Rectal smooth muscle tissue (tissue), 1 donor: ENCODE measurements around the gene LRRN1.

Experiments
- H3K27ac ChIP-seq: one replicate; pipeline ENCODE4 v1.7.0; 2013; ENCODE audit warnings: low read depth, low read length, inconsistent platforms
- H3K27me3 ChIP-seq: one replicate; pipeline ENCODE4 v1.7.0; 2013; ENCODE audit warnings: low read length; ENCODE audit not compliant: control insufficient read depth, insufficient read depth
- H3K36me3 ChIP-seq: one replicate; pipeline ENCODE4 v1.7.0; 2013; ENCODE audit warnings: low read length; ENCODE audit not compliant: control insufficient read depth, insufficient read depth
- H3K4me1 ChIP-seq: one replicate; pipeline ENCODE4 v1.7.0; 2013; ENCODE audit warnings: low read length; ENCODE audit not compliant: control insufficient read depth, insufficient read depth
- H3K4me3 ChIP-seq: one replicate; pipeline ENCODE4 v1.7.0; 2013; ENCODE audit warnings: low read length
- H3K9ac ChIP-seq: one replicate; pipeline ENCODE4 v1.7.0; 2013; ENCODE audit warnings: low read length

LRRN1 gene

GRCh38 chr3:3783210-3783609 lies 16.0 kb upstream of the LRRN1 start:
- Histone ChIP-seq H3K27me3 (no peaks in the 10 kb centered on the region), H3K36me3 (no peaks in the 10 kb centered on the region), H3K4me3 (no peak overlapping the region), H3K9ac (no peak overlapping the region), H3K4me1 (no peaks in the 10 kb centered on the region), H3K27ac (no peak overlapping the region)

- Histone ChIP-seq H3K27ac (no peak overlapping the region), H3K4me1 (no peaks in the 10 kb centered on the region), H3K4me3 (no peak overlapping the region), H3K27me3 (no peaks in the 10 kb centered on the region), H3K9ac (no peak overlapping the region), H3K36me3 (no peaks in the 10 kb centered on the region)
Observed at GRCh38 chr3:3783696-3784095, 15.5 kb upstream of the LRRN1 start.

GRCh38 chr3:3792391-3792790 lies 6.8 kb upstream of the LRRN1 start:
- no peak overlapping the region for H3K9ac ChIP-seq
- no peaks in the 10 kb centered on the region for H3K36me3 ChIP-seq
- H3K27ac ChIP-seq: no peak overlapping the region
- no peaks in the 10 kb centered on the region for H3K27me3 ChIP-seq
- H3K4me1 ChIP-seq: no peaks in the 10 kb centered on the region
- H3K4me3 ChIP-seq: no peak overlapping the region

- Histone ChIP-seq H3K9ac (no peak overlapping the region), H3K4me1 (peaks cover 4% of the 10 kb centered on the region), H3K4me3 (peak overlapping the region; percentile 42), H3K27me3 (peaks cover 3% of the 10 kb centered on the region), H3K36me3 (no peaks in the 10 kb centered on the region), H3K27ac (no peak overlapping the region)
Observed at GRCh38 chr3:3798631-3799113, 559 bp upstream of the LRRN1 start.

GRCh38 chr3:3800080-3800455 lies 837 bp downstream of the LRRN1 start:
- Histone ChIP-seq H3K36me3 (no peaks in the 10 kb centered on the region), H3K9ac (no peak overlapping the region), H3K4me1 (peaks cover 4% of the 10 kb centered on the region), H3K27me3 (peaks cover 3% of the 10 kb centered on the region), H3K4me3 (peak overlapping the region; percentile 65), H3K27ac (no peak overlapping the region)

- H3K4me3 ChIP-seq: peak overlapping the region; percentile 65
- peaks cover 4% of the 10 kb centered on the region for H3K4me1 ChIP-seq
- H3K9ac ChIP-seq: no peak overlapping the region
- H3K27me3 ChIP-seq: peaks cover 3% of the 10 kb centered on the region
- no peaks in the 10 kb centered on the region for H3K36me3 ChIP-seq
- no peak overlapping the region for H3K27ac ChIP-seq
Observed at GRCh38 chr3:3800685-3801493, 1.7 kb downstream of the LRRN1 start.

- no peak overlapping the region for H3K9ac ChIP-seq
- peaks cover 4% of the 10 kb centered on the region for H3K4me1 ChIP-seq
- no peaks in the 10 kb centered on the region for H3K36me3 ChIP-seq
- H3K27ac ChIP-seq: no peak overlapping the region
- peaks cover 3% of the 10 kb centered on the region for H3K27me3 ChIP-seq
- H3K4me3 ChIP-seq: no peak overlapping the region
Observed at GRCh38 chr3:3801494-3801841, 2.2 kb downstream of the LRRN1 start.

- Histone ChIP-seq H3K4me3 (no peak overlapping the region), H3K9ac (no peak overlapping the region), H3K27me3 (peaks cover 3% of the 10 kb centered on the region), H3K36me3 (no peaks in the 10 kb centered on the region), H3K4me1 (peaks cover 4% of the 10 kb centered on the region), H3K27ac (no peak overlapping the region)
Observed at GRCh38 chr3:3802046-3802445, 2.8 kb downstream of the LRRN1 start.

- Histone ChIP-seq H3K4me3 (no peak overlapping the region), H3K27ac (no peak overlapping the region), H3K36me3 (no peaks in the 10 kb centered on the region), H3K27me3 (peaks cover 3% of the 10 kb centered on the region), H3K4me1 (peaks cover 4% of the 10 kb centered on the region), H3K9ac (no peak overlapping the region)
Observed at GRCh38 chr3:3804560-3804959, 5.3 kb downstream of the LRRN1 start.

GRCh38 chr3:3806092-3806491 lies 6.9 kb downstream of the LRRN1 start:
- no peaks in the 10 kb centered on the region for H3K36me3 ChIP-seq
- H3K27ac ChIP-seq: no peak overlapping the region
- no peak overlapping the region for H3K9ac ChIP-seq
- H3K4me1 ChIP-seq: peaks cover under 1% of the 10 kb centered on the region
- H3K27me3 ChIP-seq: no peaks in the 10 kb centered on the region
- H3K4me3 ChIP-seq: no peak overlapping the region

GRCh38 chr3:3806856-3807255 lies 7.6 kb downstream of the LRRN1 start:
- Histone ChIP-seq H3K9ac (no peak overlapping the region), H3K27me3 (no peaks in the 10 kb centered on the region), H3K4me3 (no peak overlapping the region), H3K36me3 (no peaks in the 10 kb centered on the region), H3K4me1 (no peaks in the 10 kb centered on the region), H3K27ac (no peak overlapping the region)

GRCh38 chr3:3813013-3813412 lies 13.8 kb downstream of the LRRN1 start:
- no peaks in the 10 kb centered on the region for H3K36me3 ChIP-seq
- H3K9ac ChIP-seq: no peak overlapping the region
- H3K27me3 ChIP-seq: no peaks in the 10 kb centered on the region
- no peak overlapping the region for H3K4me3 ChIP-seq
- no peaks in the 10 kb centered on the region for H3K4me1 ChIP-seq
- H3K27ac ChIP-seq: no peak overlapping the region

- H3K36me3 ChIP-seq: no peaks in the 10 kb centered on the region
- H3K27ac ChIP-seq: no peak overlapping the region
- H3K4me3 ChIP-seq: no peak overlapping the region
- H3K9ac ChIP-seq: no peak overlapping the region
- no peaks in the 10 kb centered on the region for H3K4me1 ChIP-seq
- no peaks in the 10 kb centered on the region for H3K27me3 ChIP-seq
Observed at GRCh38 chr3:3815206-3815605, 16.0 kb downstream of the LRRN1 start.
